ENCODE data around the gene ZNF750. TPM values are rescaled to one million over a fixed set of nuclear protein-coding genes. Genes with fewer than 3 reads are reported as not detected.

The ZNF750 gene
- total RNA-seq, 4 donors from 2014 or later: not detected

- H3K4me3 ChIP-seq: no peak overlapping the region
- in situ Hi-C loops (cut with MboI; ENCODE audit: low pct_ligation_motif_present in 1 of 4, low pct_unique_long_range_greater_than_20kb in 1 of 4, low sequenced_read_pairs in 3 of 4): no loop called here
- H3K4me1 ChIP-seq: peaks cover 7 to 30% (median 14%) of the 10 kb centered on the region in 4 donors
- no peaks in the 10 kb centered on the region for H3K9me3 ChIP-seq
- intact Hi-C loops (cut with DNase I; ENCODE audit: low total_unique reads): no loop called here
- no peaks in the 10 kb centered on the region for H3K36me3 ChIP-seq
- DNase-seq: no peak
- 88 to 93% methylated on average over 8 to 28 of the region's 28 CpGs for WGBS, 2 donors (ENCODE audit: low coverage in 1 of 2)
- no peak for TF ChIP-seq POLR2A (IDR thresholded peaks at IDR 0.05)
- TF ChIP-seq POLR2AphosphoS5 (IDR thresholded peaks at IDR 0.05): no peak
- no peak for TF ChIP-seq CTCF (IDR thresholded peaks at IDR 0.05)
- TF ChIP-seq EP300 (IDR thresholded peaks at IDR 0.05; ENCODE audit: low read depth): no peak
- H3K27ac ChIP-seq: no peak overlapping the region
- no peaks in the 10 kb centered on the region for H3K27me3 ChIP-seq
Measured at GRCh38 chr17:82835766-82836512, 3.9 kb downstream of the ZNF750 start.

- Histone ChIP-seq H3K27me3 (no peaks in the 10 kb centered on the region), H3K36me3 (no peaks in the 10 kb centered on the region), H3K9me3 (no peaks in the 10 kb centered on the region), H3K4me3 (no peak overlapping the region), H3K27ac (no peak overlapping the region), H3K4me1 (peaks cover 7 to 30% (median 14%) of the 10 kb centered on the region in 4 donors)
- intact Hi-C loops (cut with DNase I; ENCODE audit: low total_unique reads) (no loop called here), in situ Hi-C loops (cut with MboI; ENCODE audit: low pct_ligation_motif_present in 1 of 4, low pct_unique_long_range_greater_than_20kb in 1 of 4, low sequenced_read_pairs in 3 of 4) (no loop called here)
- 79 to 84% methylated on average over 6 to 9 of the region's 9 CpGs for WGBS, 2 donors (ENCODE audit: low coverage in 1 of 2)
- no peak for DNase-seq
- TF ChIP-seq CTCF (IDR thresholded peaks at IDR 0.05): no peak
- no peak for TF ChIP-seq POLR2A (IDR thresholded peaks at IDR 0.05)
- no peak for TF ChIP-seq POLR2AphosphoS5 (IDR thresholded peaks at IDR 0.05)
- no peak for TF ChIP-seq EP300 (IDR thresholded peaks at IDR 0.05; ENCODE audit: low read depth)
Measured at GRCh38 chr17:82835122-82835521, 4.7 kb downstream of the ZNF750 start.

- DNase-seq: no peak
Measured at GRCh38 chr17:82832881-82833475, 6.8 kb downstream of the ZNF750 start.

More at GRCh38 chr17:82832881-82833475, 6.8 kb downstream of the ZNF750 start:
- in situ Hi-C loops (cut with MboI; ENCODE audit: low pct_ligation_motif_present in 1 of 4, low pct_unique_long_range_greater_than_20kb in 1 of 4, low sequenced_read_pairs in 3 of 4): no loop called here
- no peaks in the 10 kb centered on the region for H3K36me3 ChIP-seq
- TF ChIP-seq POLR2AphosphoS5 (IDR thresholded peaks at IDR 0.05): no peak
- no peak for TF ChIP-seq CTCF (IDR thresholded peaks at IDR 0.05)
- TF ChIP-seq EP300 (IDR thresholded peaks at IDR 0.05; ENCODE audit: low read depth): no peak
- TF ChIP-seq POLR2A (IDR thresholded peaks at IDR 0.05): no peak
- no peaks in the 10 kb centered on the region for H3K27me3 ChIP-seq
- peaks cover 7 to 21% (median 14%) of the 10 kb centered on the region in 4 donors for H3K4me1 ChIP-seq
- WGBS, 2 donors (ENCODE audit: low coverage in 1 of 2): 97 to 100% methylated on average over 1 to 20 of the region's 20 CpGs
- intact Hi-C loops (cut with DNase I; ENCODE audit: low total_unique reads): no loop called here
- H3K9me3 ChIP-seq: no peaks in the 10 kb centered on the region
- H3K4me3 ChIP-seq: no peak overlapping the region
- no peak overlapping the region for H3K27ac ChIP-seq

All from transverse colon (tissue), 4 donors.